Activated T-cell treated with anti-CD3 and anti-CD28 coated beads for 1 hour (primary cell): Measurements from ENCODE around the gene WWOX.

Source experiments
- DNase-seq: peaks from one replicate; pipeline ENCODE4 v3.0.0-alpha.2; 2020; ENCODE audit warnings: low read depth

WWOX gene

GRCh38 chr16:78353640-78354275 lies 254.3 kb downstream of the WWOX start:
- no peak for DNase-seq

DNA sequence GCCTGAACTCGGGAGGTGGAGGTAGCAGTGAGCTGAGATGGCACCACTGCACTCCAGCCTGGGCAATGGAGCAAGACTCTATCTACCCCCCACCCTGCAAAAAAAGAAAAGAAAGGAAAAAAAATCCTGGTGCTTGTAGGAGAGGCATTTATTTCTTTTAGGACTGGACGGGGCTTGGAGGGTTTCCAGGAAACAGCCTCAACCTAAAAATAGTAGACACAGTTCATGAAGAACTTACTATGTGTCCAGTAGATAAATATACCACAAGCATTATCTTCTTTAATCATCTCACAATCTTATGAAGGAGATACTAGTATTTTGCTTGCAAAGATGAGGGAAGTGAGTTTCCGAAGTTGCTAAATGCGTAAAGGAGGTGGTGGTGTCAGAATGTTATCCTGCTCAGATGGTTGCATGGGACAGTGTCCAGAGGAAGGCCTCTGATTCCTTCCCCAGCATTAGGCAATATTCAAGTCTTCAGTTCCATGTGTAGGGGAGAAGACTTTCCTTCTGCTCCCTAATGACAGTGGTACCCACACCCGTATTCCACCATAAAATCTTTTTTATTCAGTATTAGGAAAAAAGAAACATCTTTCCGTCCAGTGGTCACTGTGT lies 263.2 kb downstream of the WWOX start:
- no peak for DNase-seq

DNA sequence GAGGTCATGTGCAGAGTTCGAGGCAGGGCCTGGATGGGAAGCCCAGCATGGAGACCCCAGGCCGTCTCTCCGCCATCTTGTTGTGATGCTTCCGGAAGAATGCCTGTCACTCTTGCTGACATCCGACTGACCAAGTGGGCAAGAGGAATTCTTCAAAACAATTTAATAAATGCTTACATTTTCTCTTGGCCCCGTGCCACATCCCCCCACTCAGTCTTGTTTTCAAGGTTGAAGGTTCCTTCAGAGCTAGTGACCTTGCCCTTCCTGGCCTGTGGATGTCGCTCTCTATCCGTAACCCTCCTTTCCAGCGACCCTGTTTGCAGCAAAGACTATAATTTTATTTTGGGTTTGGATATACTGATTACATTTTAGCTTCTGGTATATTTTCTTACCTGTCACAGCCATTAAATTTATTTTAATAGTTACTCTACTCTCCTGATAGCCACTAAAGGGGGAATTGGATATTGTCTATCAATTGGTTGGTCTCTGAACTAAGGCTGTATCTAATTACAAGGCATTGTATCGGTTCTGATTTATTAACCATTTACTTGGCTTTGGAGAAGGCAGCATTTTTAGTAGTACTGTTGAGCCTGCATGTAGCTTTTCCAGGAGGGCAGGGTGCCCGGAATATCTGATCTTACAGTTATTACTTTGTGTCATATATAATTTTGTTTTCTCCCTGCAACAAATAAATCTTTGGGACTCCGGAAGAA lies 264.5 kb downstream of the WWOX start:
- no peak for DNase-seq

- DNase-seq: no peak
Measured at GRCh38 chr16:78364556-78364880, 265.1 kb downstream of the WWOX start.

GRCh38 chr16:78365366-78365765 lies 265.9 kb downstream of the WWOX start:
- DNase-seq: no peak

DNA sequence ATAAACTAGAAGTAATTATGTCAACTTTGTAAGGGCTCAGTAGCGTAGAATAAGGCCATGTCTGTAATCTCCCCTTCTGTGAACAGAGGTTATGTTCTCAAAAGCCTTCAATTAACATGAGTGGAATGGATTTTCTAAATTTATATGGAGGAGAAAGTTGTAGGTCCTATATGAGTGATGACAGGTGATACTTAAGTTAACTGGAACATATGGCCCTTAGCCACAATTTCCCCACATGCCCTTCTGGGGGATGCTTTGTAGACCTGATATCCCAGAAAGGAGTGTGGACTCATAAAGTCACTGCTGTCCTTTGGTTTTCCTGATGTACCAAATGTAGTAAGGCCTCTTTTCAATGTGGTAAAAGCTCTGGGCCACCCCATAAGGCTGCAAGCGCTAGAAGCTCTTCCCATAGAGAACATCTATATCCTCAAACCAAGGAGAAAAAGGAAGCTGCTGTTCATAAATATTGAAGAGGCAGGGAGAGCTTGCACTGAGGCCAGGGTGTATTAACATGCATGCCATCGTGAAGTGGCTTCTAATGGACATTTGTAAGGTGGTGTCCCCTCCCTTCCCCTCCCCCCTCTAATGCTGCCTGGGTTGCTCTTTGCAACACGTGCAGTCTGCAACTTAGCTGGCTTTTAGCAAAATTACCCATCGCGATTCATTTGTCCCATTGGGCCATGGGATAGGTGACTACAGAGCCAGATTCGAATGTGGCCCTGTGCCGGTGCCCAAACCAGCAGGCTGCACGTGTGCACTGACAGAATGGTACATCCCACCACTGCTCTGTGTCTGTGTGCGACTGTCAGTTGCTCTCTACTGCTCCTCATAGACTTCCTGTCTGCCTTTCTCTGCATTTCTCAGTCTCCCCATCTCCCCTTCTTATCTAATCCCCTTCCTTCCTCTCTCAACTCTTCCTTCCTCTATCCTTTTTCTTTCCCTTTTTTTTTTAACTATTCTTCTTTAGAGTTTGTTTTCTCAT lies 269.0 kb downstream of the WWOX start:
- DNase-seq: no peak

DNA sequence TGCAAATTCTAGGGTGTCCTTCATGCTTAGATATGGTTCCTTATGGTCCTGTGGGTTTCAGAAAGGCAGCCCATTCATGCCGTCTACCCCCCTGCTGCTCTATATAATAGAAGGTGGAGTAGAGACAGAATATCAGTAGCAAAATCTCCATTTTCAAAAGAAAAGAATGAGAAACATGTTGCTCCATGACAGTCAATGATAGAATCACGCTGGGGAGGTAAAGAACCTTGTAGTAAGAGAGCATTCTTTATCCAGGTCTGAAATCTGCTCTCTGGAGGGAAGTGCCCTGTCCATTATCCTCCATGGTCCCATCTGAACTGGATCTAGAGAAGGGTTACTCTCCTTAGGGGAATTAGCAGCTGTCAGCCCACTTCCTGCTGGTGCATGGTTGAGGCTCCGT lies 272.8 kb downstream of the WWOX start:
- no peak for DNase-seq

- DNase-seq: no peak
Measured at GRCh38 chr16:78375055-78375679, 275.7 kb downstream of the WWOX start.

- no peak for DNase-seq
Measured at GRCh38 chr16:78376452-78376851, 277.0 kb downstream of the WWOX start.

DNA sequence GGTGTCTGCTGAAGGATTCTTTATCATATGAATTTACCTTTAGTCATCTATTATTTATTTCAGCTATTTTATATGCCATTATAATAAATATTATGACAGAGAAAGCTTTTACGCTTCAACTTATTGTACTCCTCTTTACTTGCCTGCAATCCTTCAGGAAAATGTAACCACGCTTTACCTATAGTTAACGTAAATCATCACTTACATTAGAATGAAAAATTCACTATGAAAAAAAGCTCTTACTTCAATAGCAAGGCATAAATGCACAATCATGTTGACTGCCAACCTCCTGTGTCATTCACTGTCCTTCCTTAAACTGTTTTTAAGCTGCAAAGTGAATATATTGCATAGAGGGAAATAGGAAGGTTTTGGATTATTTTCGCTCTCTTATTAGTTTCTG lies 277.9 kb downstream of the WWOX start:
- no peak for DNase-seq

- no peak for DNase-seq
Measured at GRCh38 chr16:78381060-78381459, 281.6 kb downstream of the WWOX start.

GRCh38 chr16:78383118-78383517 lies 283.7 kb downstream of the WWOX start:
- no peak for DNase-seq

- DNase-seq: no peak
Measured at GRCh38 chr16:78385086-78385805, 285.8 kb downstream of the WWOX start.

GRCh38 chr16:78386557-78387324 lies 287.3 kb downstream of the WWOX start:
- no peak for DNase-seq

- no peak for DNase-seq
Measured at GRCh38 chr16:78389009-78389498, 289.6 kb downstream of the WWOX start.

- DNase-seq: no peak
Measured at GRCh38 chr16:78390092-78390491, 290.6 kb downstream of the WWOX start.

GRCh38 chr16:78390508-78391324 lies 291.3 kb downstream of the WWOX start:
- no peak for DNase-seq

GRCh38 chr16:78392585-78393195 lies 293.2 kb downstream of the WWOX start:
- DNase-seq: no peak

- DNase-seq: no peak
Measured at GRCh38 chr16:78395035-78395434, 295.6 kb downstream of the WWOX start.
